ENCODE data around the gene WNT11.

DNA sequence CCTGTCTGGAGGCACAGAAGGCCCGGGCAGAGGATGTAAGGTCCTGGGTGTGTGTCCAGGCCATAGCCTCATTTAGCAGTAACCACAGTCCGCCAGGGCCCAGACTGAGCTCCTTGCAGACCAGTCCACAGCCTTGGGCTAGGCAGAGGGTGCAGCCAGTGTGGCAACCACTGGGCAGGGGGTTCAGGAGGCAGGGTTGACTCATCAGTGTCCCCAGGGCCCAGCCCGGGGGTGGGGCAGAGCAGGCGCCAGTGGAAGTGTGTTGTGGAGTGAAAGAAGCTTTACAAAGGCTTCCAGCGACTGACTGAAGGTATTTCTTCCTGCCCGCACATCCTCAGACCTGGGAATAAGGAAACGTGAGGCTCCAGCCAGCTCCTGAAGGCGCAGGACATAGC lies 27.7 kb upstream of the WNT11 start:
- TF ChIP-seq, protein P1, sequence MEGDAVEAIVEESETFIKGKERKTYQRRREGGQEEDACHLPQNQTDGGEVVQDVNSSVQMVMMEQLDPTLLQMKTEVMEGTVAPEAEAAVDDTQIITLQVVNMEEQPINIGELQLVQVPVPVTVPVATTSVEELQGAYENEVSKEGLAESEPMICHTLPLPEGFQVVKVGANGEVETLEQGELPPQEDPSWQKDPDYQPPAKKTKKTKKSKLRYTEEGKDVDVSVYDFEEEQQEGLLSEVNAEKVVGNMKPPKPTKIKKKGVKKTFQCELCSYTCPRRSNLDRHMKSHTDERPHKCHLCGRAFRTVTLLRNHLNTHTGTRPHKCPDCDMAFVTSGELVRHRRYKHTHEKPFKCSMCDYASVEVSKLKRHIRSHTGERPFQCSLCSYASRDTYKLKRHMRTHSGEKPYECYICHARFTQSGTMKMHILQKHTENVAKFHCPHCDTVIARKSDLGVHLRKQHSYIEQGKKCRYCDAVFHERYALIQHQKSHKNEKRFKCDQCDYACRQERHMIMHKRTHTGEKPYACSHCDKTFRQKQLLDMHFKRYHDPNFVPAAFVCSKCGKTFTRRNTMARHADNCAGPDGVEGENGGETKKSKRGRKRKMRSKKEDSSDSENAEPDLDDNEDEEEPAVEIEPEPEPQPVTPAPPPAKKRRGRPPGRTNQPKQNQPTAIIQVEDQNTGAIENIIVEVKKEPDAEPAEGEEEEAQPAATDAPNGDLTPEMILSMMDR (IDR thresholded peaks at IDR 0.05): no peak
- TF ChIP-seq POLR2A (IDR thresholded peaks at IDR 0.05): no peak
